ENCODE data around the gene SLC28A3.

The SLC28A3 gene

GRCh38 chr9:84339503-84339902 lies 1.1 kb downstream of the SLC28A3 start:
- DNase-seq: no peak

- DNase-seq: no peak
Measured at GRCh38 chr9:84338792-84339191, 1.8 kb downstream of the SLC28A3 start.

DNA sequence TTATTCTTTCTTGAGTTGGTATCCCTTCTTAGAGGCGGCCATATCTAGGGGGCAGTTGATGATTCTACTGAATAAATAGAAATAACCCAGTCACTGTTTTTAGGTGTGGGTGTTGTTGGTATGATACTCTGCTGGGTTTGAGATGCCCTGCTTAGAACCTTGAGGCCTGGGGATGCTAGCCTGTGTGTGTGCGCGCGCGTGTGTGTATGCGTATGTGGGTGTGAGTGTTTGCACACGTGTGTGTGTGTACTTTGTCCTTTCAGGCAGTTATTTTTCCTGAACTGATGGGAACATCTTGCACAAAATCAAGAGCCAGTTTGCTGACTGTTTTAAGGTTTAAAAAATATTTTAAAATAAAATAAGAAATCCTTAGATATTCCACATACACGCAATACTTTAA lies 3.3 kb downstream of the SLC28A3 start:
- DNase-seq: no peak

- no peak for DNase-seq
Measured at GRCh38 chr9:84331119-84331809, 9.3 kb downstream of the SLC28A3 start.

DNA sequence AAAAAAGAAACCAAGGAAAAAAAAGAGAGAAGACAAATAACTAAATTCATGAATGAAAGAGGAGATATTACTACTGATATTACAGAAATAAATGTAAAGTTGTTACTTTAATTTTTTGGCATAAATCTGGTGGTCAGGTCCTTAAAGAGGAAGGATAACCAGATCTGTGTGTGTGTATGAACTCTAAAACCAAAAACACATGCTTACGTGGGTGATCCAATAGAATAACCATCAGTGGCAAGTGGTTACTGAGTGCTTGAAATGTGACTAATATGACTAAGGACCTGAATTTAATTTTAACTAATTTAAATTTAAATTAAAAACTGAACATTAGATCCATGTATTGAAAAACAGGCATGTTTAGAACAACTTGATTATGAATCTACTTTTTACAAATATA lies 10.3 kb downstream of the SLC28A3 start:
- DNase-seq: no peak

GRCh38 chr9:84327184-84327583 lies 13.4 kb downstream of the SLC28A3 start:
- DNase-seq: no peak

GRCh38 chr9:84325347-84325973 lies 15.1 kb downstream of the SLC28A3 start:
- DNase-seq: no peak

DNA sequence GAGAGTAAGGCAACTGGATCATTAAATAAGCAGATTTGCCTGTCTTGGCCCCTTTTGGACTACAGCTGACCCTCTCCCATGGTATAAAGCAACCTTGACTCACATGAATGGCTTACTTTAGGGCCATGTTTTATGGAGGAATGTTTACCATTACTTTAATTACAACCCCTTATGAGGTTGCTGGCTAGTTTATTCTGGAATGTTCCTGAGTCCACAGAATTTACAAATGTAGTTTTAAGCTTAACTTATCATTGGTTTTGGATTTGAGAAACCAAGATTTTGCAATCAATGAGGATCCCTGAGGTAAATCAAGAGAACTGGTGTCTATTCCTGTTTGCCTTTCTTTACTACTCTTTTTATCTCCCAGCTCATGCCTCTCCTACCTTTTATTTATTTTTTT lies 15.7 kb downstream of the SLC28A3 start:
- no peak for DNase-seq

- DNase-seq: no peak
Measured at GRCh38 chr9:84323858-84324257, 16.7 kb downstream of the SLC28A3 start.

GRCh38 chr9:84322828-84323227 lies 17.7 kb downstream of the SLC28A3 start:
- no peak for DNase-seq

DNA sequence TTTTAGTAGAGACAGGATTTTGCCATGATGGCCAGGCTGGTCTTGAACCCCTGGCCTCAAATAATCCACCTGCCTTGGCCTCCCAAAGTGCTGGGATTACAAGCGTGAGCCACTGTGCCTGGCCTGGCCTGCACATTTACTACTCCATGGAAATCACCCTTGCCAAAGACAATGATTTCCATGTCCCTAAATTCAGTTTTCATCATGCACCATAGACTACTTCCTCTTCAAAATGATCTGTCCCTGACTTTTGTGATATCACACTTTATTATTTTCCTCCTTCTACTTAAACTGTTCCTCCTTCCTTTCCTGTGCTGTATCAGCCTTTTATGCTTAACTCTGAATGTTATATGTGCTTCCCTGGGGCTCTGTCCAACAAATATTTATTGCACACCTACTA lies 20.3 kb downstream of the SLC28A3 start:
- no peak for DNase-seq

GRCh38 chr9:84319632-84320031 lies 20.9 kb downstream of the SLC28A3 start:
- DNase-seq: no peak

DNA sequence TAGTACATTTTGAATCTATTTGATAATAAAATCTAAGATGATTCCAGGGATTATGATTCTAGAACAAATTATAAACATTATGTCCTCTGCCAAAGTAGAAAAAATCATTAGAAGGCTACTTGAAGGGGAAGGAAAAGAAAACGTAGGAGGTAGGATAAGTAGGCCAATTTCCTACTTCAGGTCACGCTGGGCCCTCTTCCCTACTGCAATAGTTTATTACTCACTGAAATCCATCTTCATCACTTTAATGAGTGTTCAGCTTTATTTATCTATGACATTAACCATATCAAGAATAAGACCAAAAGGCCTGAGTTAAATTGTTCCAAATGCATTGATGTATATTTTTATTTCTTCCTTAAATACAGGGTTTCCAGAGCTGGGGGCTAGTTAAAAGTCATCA lies 21.6 kb downstream of the SLC28A3 start:
- DNase-seq: no peak

DNA sequence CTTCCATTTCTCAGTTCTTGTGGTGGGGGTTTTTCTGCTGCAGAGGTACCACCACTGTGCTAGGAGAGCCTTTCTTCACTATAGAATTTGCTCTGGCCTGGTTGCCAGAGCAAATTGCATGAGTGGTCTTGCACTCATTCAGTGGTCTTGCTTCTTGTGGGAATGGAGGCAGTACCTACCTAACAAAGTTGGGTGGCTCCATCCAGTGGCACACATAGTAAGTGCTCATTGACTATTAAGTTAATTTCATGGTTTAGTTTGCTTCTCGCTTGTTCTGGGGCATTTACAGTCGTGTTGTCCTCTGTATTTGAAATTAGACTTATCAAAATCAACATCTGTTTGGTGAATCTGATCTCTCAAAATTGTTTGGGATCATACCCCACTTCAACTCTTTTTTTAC lies 23.0 kb downstream of the SLC28A3 start:
- no peak for DNase-seq

DNA sequence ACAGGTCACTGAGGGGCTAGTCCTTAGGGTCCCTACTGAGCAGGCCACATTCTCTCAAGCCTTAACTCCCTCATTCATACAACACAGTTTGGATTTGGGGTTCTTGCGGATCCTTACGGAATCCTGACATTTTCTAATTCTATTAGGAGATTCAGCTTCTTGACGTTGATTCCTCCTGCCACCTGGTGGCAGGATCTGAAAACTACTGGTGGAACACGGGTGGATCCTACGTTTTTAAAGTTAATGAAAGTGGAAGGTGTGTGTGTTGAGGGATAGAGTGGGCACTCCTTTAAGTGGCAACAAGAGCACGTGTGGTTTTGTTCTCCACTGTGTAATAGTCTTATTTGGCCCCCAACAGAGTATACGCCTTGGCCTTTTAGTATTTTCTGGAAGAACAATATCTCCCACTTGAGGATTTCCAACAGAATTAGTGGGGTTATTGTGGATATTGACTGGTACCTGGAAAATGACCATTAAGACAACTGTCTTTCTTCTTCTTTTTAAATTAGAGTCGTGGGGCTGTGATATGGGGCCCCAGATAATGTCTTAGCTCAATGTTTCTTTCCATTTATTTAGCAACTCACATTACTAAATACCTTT lies 25.2 kb downstream of the SLC28A3 start:
- peak; percentile 41 for DNase-seq

- no peak for DNase-seq
Measured at GRCh38 chr9:84314306-84314705, 26.3 kb downstream of the SLC28A3 start.

DNA sequence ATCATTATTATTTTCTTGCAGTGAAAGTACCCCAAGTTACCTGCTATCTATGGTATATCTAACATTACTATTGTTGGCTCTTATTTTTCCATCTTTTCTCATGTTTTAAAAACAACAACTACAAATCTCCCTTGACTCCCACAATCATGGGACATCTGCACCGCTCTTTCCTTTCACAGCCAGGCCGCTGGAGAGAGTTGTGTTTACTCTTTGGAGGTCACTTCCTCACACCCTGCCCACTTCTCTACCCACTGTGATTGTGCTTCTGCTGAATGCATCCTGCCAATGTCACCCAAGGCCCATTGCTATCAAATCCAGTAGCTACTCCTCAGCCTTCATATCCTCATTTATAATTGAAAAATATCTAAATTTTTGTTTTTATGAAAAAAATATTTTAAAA lies 29.7 kb downstream of the SLC28A3 start:
- DNase-seq: no peak

DNA sequence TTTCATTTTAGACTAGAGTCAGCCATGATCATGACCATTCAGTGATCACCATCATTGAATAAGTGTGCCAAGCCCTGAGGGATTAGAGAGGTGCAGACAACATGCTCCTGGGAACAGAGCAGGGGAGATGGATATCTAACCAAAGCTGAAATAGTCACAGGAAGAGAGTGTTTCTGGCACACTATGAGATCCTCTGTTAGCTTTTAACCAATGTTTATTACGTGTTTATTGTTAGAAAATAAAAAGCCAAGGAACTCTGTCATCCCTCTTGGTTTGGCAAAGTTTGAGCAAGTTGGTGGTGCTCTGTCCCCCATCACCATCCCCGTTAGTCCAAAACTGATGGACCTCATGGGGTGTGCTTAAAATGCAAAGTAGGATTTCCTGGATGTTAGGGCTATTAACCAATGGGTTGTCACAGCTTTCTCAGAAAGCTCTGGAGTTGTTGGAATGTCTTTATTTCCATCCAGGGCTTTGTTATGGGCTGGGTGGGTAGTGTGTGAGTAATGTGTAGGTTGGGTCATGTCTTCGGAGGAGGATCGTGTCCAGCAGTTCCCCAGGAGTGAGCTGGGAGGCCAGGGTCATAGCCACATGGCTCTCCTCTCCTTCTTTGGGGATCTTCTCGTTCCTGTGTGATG lies 34.9 kb downstream of the SLC28A3 start:
- DNase-seq: no peak

DNA sequence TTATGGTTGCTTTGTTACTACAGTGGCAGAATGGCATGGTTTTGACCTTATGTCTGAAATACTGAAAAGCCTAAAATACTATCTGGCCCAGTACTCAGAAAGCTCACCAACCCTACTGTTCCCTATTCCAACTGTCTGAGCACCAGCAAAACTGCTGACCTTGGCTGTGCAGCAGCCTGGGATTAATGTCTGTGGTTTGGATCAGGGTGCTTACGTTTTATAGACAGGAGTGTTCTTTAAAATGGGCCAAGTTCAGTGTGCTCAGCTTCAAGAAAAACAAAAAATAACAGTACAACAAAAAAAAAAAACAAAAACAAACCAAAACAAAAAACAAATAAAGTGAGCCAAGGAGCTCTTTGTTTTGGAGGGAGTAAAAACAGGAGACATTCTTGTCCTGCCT lies 36.4 kb downstream of the SLC28A3 start:
- no peak for DNase-seq

DNA sequence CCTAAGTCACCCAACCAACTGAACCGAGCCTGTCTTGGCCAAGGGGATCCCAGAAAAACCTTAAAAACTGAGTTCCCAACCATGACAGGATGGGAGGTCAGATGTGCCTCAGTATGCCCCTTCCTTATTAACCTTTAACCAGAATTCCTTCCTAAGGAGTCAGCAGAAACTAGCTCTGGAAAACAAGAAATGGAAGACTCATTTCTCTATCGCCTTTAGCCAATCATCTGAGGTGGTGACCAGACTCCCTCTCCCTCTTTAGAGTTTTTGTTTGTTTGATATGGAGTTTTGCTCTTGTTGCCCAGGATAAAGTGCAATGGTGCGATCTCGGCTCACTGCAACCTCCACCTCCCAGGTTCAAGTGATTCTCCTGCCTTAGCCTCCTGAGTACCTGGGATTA lies 37.5 kb downstream of the SLC28A3 start:
- DNase-seq: no peak

- DNase-seq: no peak
Measured at GRCh38 chr9:84301851-84302250, 38.7 kb downstream of the SLC28A3 start.

- no peak for DNase-seq
Measured at GRCh38 chr9:84300271-84300670, 40.3 kb downstream of the SLC28A3 start.

DNA sequence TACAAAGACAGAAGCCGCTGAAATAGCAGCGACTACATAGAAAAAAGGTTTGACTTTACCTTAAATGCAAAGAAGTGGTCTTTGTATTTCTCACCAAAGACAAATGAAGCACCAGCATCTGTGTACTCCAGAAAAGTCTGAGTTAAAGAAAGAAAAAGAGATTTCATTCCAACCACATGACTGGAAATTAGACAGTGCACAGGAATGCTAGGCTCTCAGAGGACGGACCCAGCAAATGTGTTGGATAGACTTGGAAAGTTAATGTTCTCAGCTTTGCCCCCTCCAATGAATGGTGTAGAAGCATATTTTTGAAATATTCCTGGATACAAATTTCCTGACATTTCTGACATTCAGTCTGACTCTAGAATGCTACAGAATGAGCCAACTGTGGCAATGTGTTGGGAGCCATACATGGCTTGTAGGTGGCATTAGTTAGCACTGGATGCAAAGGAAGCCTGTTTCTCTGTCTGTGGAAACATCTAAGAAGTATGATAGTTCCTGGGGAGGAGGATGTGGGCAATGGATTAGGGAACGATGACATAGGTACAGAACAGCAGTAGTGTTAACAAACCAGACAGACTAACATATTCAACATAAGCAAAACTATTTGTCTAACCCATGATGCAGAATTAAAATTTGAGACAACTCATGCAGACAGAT lies 43.3 kb downstream of the SLC28A3 start:
- DNase-seq: no peak

All from NCI-H1694 treated with DMSO at 0.1 percent for 48 hours (cell line).